Gastroesophageal sphincter (tissue), 4 donors: ENCODE data around the gene NUP62. TPM values are rescaled to one million over a fixed set of nuclear protein-coding genes. Genes with fewer than 3 reads are reported as not detected.

Source experiments
- ATAC-seq: fragments of 150-250 bp; one replicate; pipeline ENCODE4 v1.9.1; 2016; ENCODE audit warnings: mild to moderate bottlenecking, moderate library complexity
- H3K27ac ChIP-seq, 4 donors: fragments of 200-600 bp; sonication (generic) in 3 of 4; 1 replicate in 3 of 4; 2 replicates in 1 of 4; pipeline ENCODE4 v1.5.1; 2016 to 2019
- H3K27me3 ChIP-seq: fragments of 200-600 bp; sonication (generic); one replicate; pipeline ENCODE4 v1.5.1; 2019
- H3K36me3 ChIP-seq, 2 donors: fragments of 200-600 bp; sonication (generic); one replicate each; pipeline ENCODE4 v1.5.1; 2019; ENCODE audit warnings: control low read depth in 1 of 2
- H3K4me1 ChIP-seq, 3 donors: fragments of 200-600 bp; sonication (generic); 1 replicate in 2 of 3; 2 replicates in 1 of 3; pipeline ENCODE4 v1.5.1; 2016 to 2019; ENCODE audit warnings: control low read depth in 2 of 3
- H3K4me3 ChIP-seq, 2 donors: fragments of 200-600 bp; sonication (generic); one replicate each; pipeline ENCODE4 v1.5.1; 2019; ENCODE audit warnings: mild to moderate bottlenecking in 1 of 2, moderate library complexity in 1 of 2
- H3K9me3 ChIP-seq, 3 donors: fragments of 200-600 bp; sonication (generic); one replicate each; pipeline ENCODE4 v1.5.1; 2017 to 2019; ENCODE audit warnings: control low read depth in 2 of 3
- CTCF ChIP-seq, 4 experiments: fragments of 200-600 bp in 2 of 4; fragments of 450-650 bp in 2 of 4; sonication (generic) in 1 of 4; IDR thresholded peaks; one replicate each; pipeline ENCODE4 v1.5.1; 2017 to 2019; ENCODE audit warnings: antibody characterized with exemption in 4 of 4, mild to moderate bottlenecking in 2 of 4, moderate library complexity in 2 of 4
- EP300 ChIP-seq: sonication (generic); formaldehyde crosslinking; IDR thresholded peaks from one replicate; pipeline ENCODE4 v1.6.1; 2017; ENCODE audit warnings: antibody characterized with exemption, mild to moderate bottlenecking
- POLR2A ChIP-seq, 2 donors: fragments of 450-650 bp; IDR thresholded peaks; one replicate each; pipeline ENCODE4 v1.6.1; 2017; ENCODE audit warnings: antibody characterized with exemption in 2 of 2, mild to moderate bottlenecking in 2 of 2, moderate library complexity in 1 of 2
- POLR2AphosphoS5 ChIP-seq: sonication (generic); formaldehyde crosslinking; IDR thresholded peaks from one replicate; pipeline ENCODE4 v1.6.1; 2017; ENCODE audit warnings: antibody characterized with exemption
- WGBS, 2 donors: methylation state at CpG; one replicate each; pipeline ENCODE4 v1.1.5; 2018; ENCODE audit warnings: low coverage in 1 of 2; 5-methylcytosine and 5-hydroxymethylcytosine counted together
- total RNA-seq, 4 donors: library from RNA; depleted of rRNA; stranded (reverse); fragments of >200 nt; gene quantifications; one replicate each; pipeline ENCODE4 v1.1.0, GENCODE V29; 2016

Gene NUP62
- total RNA-seq, 4 donors from 2014 or later, result 30.1 to 43.2 (median 37.7) TPM

GRCh38 chr19:49862391-49863253, 66.7 kb downstream of the NUP62 start:
- no peak for ATAC-seq
- peaks cover 0 to 55% (median 16%) of the 10 kb centered on the region in 3 donors for H3K4me1 ChIP-seq
- H3K36me3 ChIP-seq, result peaks cover 0 to 69% of the 10 kb centered on the region in 2 donors
- no peaks in the 10 kb centered on the region for H3K27me3 ChIP-seq
- no peak for TF ChIP-seq EP300
- no peak for TF ChIP-seq CTCF (IDR thresholded peaks at IDR 0.05)
- no peak for TF ChIP-seq POLR2A (IDR thresholded peaks at IDR 0.05)
- no peak for TF ChIP-seq POLR2AphosphoS5
- 53% methylated on average over 3 of the region's 49 CpGs; no CpG with 5 or more reads in 1 of the 2 donors for whole genome bisulfite sequencing, 2 donors
- H3K27ac ChIP-seq, result peak overlapping the region in 2 of 4 donors; percentile 4 to 5
- H3K9me3 ChIP-seq, result no peaks in the 10 kb centered on the region
- no peak overlapping the region for H3K4me3 ChIP-seq

GRCh38 chr19:49861541-49862378, 67.5 kb downstream of the NUP62 start:
- H3K27me3 ChIP-seq, result no peaks in the 10 kb centered on the region
- H3K4me3 ChIP-seq, result no peak overlapping the region
- TF ChIP-seq CTCF (IDR thresholded peaks at IDR 0.05) (no peak), POLR2A (IDR thresholded peaks at IDR 0.05) (no peak), EP300 (no peak), POLR2AphosphoS5 (no peak)
- peaks cover 0 to 78% of the 10 kb centered on the region in 2 donors for H3K36me3 ChIP-seq
- ATAC-seq, result no peak
- peaks cover 0 to 56% (median 15%) of the 10 kb centered on the region in 3 donors for H3K4me1 ChIP-seq
- H3K9me3 ChIP-seq, result no peaks in the 10 kb centered on the region
- H3K27ac ChIP-seq, result peak overlapping the region in 3 of 4 donors; percentile 49 to 73 (median 68)
- 80 to 84% methylated on average over 8 to 14 of the region's 60 CpGs for WGBS, 2 donors

GRCh38 chr19:49861107-49861506, 68.2 kb downstream of the NUP62 start:
- Histone ChIP-seq H3K27me3 (no peaks in the 10 kb centered on the region), H3K4me1 (peaks cover 0 to 49% (median 8%) of the 10 kb centered on the region in 3 donors), H3K27ac (peak overlapping the region in 3 of 4 donors; percentile 49 to 73 (median 68)), H3K36me3 (peaks cover 0 to 85% of the 10 kb centered on the region in 2 donors), H3K4me3 (peak overlapping the region in 1 of 2 donors; percentile 14), H3K9me3 (no peaks in the 10 kb centered on the region)
- no CpG with 5 or more reads among the region's 13 CpGs for WGBS, 2 donors
- TF ChIP-seq POLR2AphosphoS5 (no peak), POLR2A (IDR thresholded peaks at IDR 0.05) (no peak), CTCF (IDR thresholded peaks at IDR 0.05) (no peak), EP300 (no peak)
- ATAC-seq, result peak; percentile 55

- H3K27me3 ChIP-seq, result no peaks in the 10 kb centered on the region
- peak overlapping the region in 1 of 2 donors; percentile 14 for H3K4me3 ChIP-seq
- no peaks in the 10 kb centered on the region for H3K9me3 ChIP-seq
- ATAC-seq, result no peak
- 49 to 56% methylated on average over 3 to 8 of the region's 17 CpGs for WGBS, 2 donors
- TF ChIP-seq POLR2A (IDR thresholded peaks at IDR 0.05) (no peak), EP300 (no peak), POLR2AphosphoS5 (no peak), CTCF (IDR thresholded peaks at IDR 0.05) (no peak)
- peaks cover 0 to 90% of the 10 kb centered on the region in 2 donors for H3K36me3 ChIP-seq
- H3K4me1 ChIP-seq, result peaks cover 0 to 43% (median 4%) of the 10 kb centered on the region in 3 donors
- H3K27ac ChIP-seq, result peak overlapping the region in 3 of 4 donors; percentile 49 to 73 (median 68)
Observed at GRCh38 chr19:49860336-49861102, 68.8 kb downstream of the NUP62 start.
